Measurements from ENCODE around the gene ADAMTSL3. TPM values are rescaled to one million over a fixed set of nuclear protein-coding genes. Genes with fewer than 3 reads are reported as not detected.
"Not testable (repeated sequence)": the region's sequence is repeated elsewhere in the genome, so short reads cannot be mapped to it uniquely, and the experiment has no call there.

Gene ADAMTSL3
- total RNA-seq, 1 donor: under 0.01 TPM

DNA sequence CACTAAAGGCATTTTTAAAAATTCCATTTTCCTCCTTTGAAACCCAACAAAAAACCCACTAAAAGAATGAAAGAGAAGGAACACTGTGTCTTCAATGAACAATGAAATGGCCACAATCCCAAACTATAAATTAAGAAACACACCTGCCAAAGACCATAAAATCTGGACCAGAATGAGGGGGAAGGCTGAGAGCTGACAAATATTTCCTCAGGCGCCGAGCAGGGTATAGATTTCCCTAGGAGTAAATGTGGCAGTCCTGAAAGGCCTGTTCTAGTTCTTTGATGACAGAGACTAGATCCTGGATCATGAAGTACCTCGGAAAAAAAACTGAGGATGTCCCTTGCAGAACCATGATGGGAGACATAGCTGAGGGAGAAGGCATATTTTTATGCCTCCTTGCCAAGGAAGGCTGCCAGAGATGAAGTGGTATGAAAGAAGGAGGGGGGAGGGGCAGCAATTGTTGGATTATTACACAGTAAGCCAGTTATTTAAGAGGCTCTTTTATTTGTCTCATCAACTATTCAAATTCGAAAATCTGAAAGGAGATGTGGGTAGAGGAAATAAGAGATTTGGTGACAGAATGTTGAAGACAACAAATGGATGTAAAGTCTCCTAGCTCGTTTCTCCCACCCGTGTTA, 306.4 kb downstream of the ADAMTSL3 start:
- no peak for DNase-seq (ENCODE audit: low read depth in 2 of 3, low spot score in 2 of 3)

- no peak for DNase-seq (ENCODE audit: low read depth in 2 of 3, low spot score in 2 of 3)
Observed at GRCh38 chr15:83961311-83961710, 307.4 kb downstream of the ADAMTSL3 start.

DNA sequence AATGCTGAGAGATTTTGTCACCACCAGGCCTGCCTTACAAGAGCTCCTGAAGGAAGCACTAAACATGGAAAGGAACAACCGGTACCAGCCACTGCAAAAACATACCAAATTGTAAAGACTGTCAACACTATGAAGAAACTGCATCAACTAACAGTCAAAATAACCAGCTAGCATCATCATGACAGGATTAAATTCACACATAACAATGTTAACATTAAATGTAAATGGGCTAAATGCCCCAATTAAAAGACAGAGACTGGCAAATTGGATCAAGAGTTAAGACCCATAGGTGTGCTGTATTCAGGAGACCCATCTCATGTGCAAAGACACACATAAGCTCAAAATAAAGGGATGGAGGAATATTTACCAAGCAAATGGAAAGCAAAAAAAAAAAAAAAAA, 311.0 kb downstream of the ADAMTSL3 start:
- not testable (repeated sequence) for DNase-seq (ENCODE audit: low read depth in 2 of 3, low spot score in 2 of 3)

DNA sequence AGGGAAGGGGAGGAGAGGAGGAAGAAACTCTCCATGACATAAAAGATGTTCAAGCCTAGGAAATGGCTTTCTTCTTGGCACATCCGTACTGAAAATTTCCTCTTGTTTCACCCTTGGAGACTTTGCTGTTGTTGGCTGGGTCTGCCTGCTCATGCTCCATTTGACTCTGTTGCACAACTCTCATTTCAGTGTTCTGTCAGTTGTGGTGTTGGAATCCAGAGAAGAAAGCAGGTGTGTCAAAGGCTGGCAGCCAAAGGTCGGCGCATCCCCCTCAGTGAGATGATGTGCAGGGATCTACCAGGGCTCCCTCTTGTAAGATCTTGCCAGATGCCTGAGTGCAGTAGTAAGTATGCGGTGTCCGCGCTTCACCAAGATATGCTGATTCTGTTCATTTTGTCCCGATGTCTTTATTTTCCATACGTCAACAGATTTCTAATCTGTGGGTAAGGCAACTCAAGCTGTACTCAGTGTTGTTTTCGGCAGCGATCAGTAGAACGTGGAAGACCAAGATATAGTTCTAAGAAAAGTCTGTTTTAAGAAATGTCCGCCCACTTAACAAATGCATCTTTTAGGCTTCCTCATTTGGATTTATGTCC, 316.5 kb downstream of the ADAMTSL3 start:
- DNase-seq (ENCODE audit: low read depth in 2 of 3, low spot score in 2 of 3): no peak

DNA sequence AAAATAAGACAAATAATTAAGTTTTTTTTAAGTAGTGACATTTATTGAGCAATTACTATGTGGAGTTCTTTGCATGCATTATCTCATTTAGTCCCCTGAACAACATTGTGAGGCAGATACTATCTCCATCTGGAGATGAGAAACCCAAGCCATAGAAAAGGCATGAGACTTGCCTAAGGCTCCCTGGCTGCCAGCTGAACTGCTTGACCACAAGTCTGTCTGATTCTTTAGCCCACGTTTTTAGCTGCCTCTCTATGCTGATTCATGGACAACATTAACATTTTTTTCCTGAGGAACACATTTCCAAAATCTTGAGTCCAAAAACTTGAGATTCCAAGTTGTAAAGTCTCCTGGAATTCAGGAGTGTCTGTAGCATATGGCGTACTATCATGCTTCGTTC, 318.1 kb downstream of the ADAMTSL3 start:
- no peak for DNase-seq (ENCODE audit: low read depth in 2 of 3, low spot score in 2 of 3)

GRCh38 chr15:83973816-83974215, 319.9 kb downstream of the ADAMTSL3 start:
- no peak for DNase-seq (ENCODE audit: low read depth in 2 of 3, low spot score in 2 of 3)

DNA sequence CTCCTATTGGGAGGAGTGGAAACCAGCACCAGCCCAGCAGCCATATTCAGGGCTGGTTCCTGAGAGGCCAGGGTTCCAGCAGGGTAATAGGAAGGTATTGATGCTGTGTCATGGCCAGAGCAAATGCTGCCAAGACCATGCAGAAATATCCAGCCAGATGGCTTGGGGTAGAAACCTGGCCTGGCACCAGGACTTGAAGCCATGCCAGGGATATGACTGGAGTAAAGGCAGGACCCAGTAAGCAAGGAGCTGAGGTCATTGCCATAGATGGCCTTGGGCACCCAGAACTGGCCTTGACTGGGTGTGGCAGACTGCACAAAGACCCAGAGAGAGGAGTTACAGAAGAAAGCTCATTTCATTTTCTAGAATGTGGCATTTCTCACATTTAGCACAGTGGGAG, 324.1 kb downstream of the ADAMTSL3 start:
- DNase-seq (ENCODE audit: low read depth in 2 of 3, low spot score in 2 of 3): no peak

DNA sequence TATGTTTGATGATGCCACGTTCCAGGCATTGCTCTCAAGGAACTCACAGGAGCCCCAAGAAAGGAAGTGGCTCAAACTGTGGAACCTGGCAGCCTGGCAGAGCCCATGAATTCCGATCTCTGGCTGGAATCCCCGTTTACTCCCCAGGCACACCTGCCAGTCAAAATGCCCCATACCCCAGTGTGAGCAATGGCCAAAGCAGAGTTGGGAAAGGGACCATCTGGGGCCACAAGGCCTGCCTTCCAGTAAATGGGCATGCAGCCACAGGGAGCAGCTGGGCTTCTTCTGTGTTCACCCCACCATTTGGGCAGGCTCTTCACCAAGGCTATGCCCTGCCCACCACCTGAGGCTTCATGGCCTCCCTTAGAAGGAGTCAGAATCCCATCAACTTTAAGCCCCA, 324.7 kb downstream of the ADAMTSL3 start:
- no peak for DNase-seq (ENCODE audit: low read depth in 2 of 3, low spot score in 2 of 3)

DNA sequence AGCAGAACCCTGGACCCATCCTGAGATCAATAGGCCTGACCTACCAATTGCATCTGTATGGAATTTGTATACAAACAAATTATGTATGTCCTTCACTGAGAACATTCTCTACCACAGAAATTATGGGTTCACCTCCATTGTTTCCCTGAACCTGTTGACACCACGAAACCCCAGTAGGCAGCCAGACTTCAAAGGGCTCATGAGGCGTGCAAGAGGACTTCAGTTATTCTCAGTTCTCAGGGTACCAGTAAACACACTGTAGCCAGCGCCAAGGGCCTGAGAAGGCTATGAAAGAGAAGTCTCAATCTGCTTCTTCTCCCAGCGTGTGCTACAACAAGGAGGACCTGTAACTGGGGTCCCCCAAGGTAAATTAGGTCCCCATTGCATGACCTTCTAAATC, 326.7 kb downstream of the ADAMTSL3 start:
- no peak for DNase-seq (ENCODE audit: low read depth in 2 of 3, low spot score in 2 of 3)

DNA sequence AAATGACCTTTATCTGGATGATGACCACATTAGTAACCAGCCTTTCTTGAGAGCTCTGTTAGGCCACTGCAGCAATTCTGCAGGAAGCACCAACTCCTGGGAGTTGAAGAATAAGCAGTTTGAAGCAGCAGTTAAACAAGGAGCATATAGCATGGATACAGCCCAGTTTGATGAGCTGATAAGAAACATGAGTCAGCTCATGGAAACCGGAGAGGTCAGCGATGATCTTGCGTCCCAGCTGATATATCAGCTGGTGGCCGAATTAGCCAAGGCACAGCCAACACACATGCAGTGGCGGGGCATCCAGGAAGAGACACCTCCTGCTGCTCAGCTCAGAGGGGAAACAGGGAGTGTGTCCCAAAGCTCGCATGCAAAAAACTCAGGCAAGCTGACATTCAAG, 328.8 kb downstream of the ADAMTSL3 start:
- DNase-seq (ENCODE audit: low read depth in 2 of 3, low spot score in 2 of 3): no peak

DNA sequence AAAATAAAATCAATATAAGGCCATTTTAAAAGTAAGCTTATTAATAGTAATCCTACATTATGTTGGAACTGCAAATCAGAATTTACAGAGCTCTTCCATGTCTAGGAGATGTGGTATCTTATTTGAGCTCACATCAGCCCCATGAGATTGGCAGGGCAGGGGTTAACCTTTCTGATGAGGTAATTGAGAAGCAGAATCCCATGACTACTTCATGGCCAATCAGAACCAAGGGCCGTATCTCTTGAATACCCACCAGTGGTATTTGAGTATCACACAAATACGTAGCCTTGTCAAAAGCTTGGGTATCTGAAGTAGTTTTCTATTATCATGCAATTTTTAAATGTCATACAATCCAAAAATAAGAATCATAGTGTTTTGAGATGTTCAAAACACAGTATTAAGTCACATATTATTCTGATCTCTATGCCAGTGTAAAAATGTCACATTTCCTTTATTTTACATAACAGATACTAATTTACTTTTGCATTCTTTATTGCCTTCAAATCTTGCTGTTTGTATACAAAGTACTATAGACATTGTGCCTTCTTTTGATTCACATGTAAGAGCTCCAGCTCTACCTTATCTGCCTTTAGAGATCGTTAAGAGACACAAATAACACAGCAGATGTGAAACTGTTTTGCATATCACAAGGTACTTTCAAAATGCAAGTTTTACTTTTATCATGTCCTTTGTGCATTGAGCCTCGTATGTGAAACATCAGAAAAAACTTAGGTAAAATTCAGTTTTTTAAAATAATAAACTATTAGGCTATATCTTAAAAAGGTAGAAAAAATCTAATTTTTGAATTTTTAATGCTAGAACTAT, 329.9 kb downstream of the ADAMTSL3 start:
- no peak for DNase-seq (ENCODE audit: low read depth in 2 of 3, low spot score in 2 of 3)

DNA sequence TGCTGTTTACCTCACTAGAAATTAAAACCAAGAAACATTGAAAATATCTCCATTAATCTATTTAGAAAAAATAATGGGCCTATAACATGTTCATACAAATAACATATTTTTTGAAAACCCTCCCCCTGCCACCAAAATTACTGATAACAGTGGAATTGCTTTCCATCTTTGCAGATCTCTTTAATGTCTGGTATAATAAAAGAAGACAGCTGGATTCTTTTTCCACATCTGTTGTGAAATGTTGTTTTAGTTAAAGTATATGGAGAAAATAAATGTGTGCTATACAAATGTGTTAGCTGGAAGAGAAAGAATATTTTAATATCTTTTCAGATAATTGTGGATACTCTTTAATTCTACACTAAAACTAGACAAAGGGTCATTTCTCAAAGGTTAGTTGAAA, 330.7 kb downstream of the ADAMTSL3 start:
- no peak for DNase-seq (ENCODE audit: low read depth in 2 of 3, low spot score in 2 of 3)

DNA sequence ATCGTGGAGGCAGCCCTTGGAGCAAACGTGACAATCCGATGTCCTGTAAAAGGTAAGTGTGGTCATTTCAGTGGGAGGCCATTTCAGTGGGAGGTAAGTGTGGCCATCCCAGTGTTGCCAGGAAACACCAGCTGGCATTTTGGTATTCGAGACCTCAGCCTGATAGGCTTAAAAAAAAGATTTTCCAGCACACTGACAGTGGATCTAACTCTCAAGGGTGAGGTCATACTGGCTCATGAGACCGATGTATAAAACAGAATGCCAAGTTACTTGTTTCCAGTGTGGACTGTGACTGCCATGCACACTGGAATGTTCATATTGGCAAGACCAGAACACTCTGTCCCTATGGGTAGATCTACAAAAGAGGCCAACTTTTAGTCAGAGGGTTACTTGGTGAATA, 337.2 kb downstream of the ADAMTSL3 start:
- no peak for DNase-seq (ENCODE audit: low read depth in 2 of 3, low spot score in 2 of 3)

DNA sequence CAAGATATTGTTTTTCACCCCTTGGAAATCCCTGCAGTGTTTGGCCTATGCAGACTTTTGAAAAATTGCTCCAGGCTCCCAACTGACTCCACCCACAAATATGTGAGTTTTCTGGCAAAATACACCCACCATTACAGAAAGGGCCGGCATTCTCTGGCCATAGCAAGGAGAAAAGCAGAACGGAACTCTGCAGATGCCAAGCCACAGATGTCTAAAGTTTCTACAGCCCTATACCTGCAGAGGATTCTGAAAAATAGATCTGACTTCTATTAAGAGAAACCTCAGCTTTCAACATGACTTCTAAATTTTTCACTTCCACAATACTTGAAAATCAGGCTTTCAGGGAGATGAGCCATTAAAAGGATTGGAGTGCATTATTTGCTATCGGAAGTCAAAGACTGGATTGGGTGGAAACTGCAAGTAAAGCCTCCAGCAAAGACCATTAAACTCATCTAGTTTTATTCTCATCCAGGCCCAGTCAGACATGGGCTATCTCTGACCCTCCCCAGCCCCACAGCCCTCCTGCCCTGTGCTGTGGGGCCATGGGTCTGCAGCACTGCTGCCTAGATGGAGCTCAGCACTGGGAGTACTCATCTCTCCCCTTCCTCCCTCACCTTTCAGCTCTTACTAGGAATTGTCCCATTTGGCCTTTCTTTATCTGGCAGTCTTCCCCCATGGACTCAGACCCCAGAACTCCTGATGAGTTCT, 338.6 kb downstream of the ADAMTSL3 start:
- no peak for DNase-seq (ENCODE audit: low read depth in 2 of 3, low spot score in 2 of 3)

GRCh38 chr15:83993591-83993990, 339.7 kb downstream of the ADAMTSL3 start:
- DNase-seq (ENCODE audit: low read depth in 2 of 3, low spot score in 2 of 3): no peak

- DNase-seq (ENCODE audit: low read depth in 2 of 3, low spot score in 2 of 3): no peak
Observed at GRCh38 chr15:83998486-83998885, 344.6 kb downstream of the ADAMTSL3 start.

- DNase-seq (ENCODE audit: low read depth in 2 of 3, low spot score in 2 of 3): no peak
Observed at GRCh38 chr15:83999396-84000135, 345.6 kb downstream of the ADAMTSL3 start.

DNA sequence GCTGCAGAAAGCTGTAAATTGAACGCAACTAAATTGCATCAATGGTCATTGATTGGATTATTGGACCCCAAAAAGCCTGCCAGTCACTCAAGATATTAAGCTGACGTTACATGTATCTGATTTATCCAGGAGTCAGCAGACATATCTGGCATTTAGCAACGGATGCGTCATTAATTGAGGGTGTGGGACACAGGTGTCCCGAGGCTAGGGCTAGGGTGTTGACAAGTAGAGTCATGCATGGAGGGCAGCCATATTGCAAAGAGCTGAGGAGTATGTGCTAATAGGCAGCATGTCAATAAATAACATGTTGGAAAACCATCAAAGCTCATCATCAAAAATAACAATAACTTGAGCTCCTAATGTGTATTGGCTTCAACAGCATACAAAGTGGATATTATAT, 347.1 kb downstream of the ADAMTSL3 start:
- no peak for DNase-seq (ENCODE audit: low read depth in 2 of 3, low spot score in 2 of 3)

- DNase-seq (ENCODE audit: low read depth in 2 of 3, low spot score in 2 of 3): no peak
Observed at GRCh38 chr15:84001655-84002054, 347.7 kb downstream of the ADAMTSL3 start.

DNA sequence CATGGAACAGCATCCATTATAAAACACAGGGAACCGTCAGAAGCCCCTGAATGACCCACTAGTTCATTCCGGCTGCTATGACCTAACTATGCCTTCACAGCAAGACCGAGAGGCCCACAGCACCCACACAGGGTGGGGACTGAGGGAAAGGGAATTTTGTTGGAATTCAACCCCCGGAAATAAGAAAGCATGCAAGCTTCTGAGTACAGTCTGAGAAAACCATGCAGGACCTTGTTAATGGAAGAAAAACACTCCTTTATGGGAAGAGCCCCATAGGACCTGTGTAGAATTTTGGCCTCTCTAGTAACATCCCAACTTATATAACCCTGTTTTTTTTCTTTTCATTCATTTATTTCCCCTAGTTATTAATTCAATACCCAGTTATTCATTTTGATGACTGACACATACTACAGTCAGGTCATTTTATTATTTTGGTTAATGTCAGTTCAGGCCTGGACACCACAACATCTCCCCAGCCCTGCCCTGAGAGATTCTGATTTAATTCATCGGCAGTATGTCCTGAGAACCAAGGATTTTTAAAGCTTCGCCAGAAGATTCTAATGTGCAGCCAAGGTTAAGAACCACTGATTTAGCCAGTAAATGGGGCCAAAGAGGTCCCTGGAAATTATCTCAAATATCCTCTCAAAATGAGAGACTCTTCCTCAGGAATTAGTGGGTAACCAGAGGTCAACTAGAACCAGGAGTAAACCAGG, 350.0 kb downstream of the ADAMTSL3 start:
- DNase-seq (ENCODE audit: low read depth in 2 of 3, low spot score in 2 of 3): no peak

Measured in hematopoietic multipotent progenitor cell (in vitro differentiated cells).